ENCODE data around the gene NPHP4. TPM values are rescaled to one million over a fixed set of nuclear protein-coding genes. Genes with fewer than 3 reads are reported as not detected.

The NPHP4 gene
- total and polyA plus RNA-seq, 10 of the 15 experiments (the other 5 are each of a cell fraction or from before 2014, with no cell fraction given) = 0.16 to 10.5 (median 3.1) TPM

DNA sequence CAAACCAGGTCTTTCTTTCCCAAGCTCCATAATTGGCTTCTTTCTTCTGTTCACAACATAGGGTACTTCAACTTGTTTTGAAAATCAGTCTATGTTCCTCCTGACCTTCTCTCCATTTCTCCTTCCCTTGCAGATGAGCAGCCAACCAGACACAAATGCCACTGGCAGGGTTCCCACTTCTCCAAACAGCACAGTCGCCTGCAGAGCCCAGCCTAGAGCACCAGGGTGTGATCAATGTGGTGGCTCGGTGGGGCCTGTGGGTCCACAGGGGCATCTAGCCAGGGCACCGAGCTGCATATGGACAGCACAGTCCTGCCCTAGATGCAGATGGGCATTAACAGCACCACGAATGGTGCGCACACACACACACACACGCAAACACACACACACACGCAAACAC, 112.8 kb downstream of the NPHP4 start:
- Histone ChIP-seq H3K4me1 (ENCODE audit: control insufficient read depth, insufficient read depth, low read length) (no peaks in the 10 kb centered on the region), H3K4me3 (no peak overlapping the region), H3K36me3 (ENCODE audit: control insufficient read depth in 2 of 2, insufficient read depth in 2 of 2, low read length in 1 of 2) (peaks cover 0 to 6% of the 10 kb centered on the region in 2 experiments; a peak in 2 of 4 replicates), H2AFZ (ENCODE audit: control insufficient read depth, low read depth, low read length) (no peak overlapping the region), H3K9me3 (replicated peaks; ENCODE audit: control insufficient read depth, insufficient read depth, low read length) (no peaks in the 10 kb centered on the region; the same call in 2 of the 3 replicates), H3K27ac (ENCODE audit: control insufficient read depth, insufficient read depth) (no peak overlapping the region), H3K9ac (ENCODE audit: control insufficient read depth, insufficient read depth, low read length) (no peak overlapping the region), H4K20me1 (ENCODE audit: control insufficient read depth, insufficient read depth) (no peaks in the 10 kb centered on the region), H3K27me3 (replicated peaks in 1 of 2; ENCODE audit: control insufficient read depth in 2 of 2, insufficient read depth in 2 of 2, low read length in 1 of 2) (no peaks in the 10 kb centered on the region), H3K79me2 (ENCODE audit: control insufficient read depth, insufficient read depth, low read length) (no peaks in the 10 kb centered on the region), H3K4me2 (ENCODE audit: control insufficient read depth, insufficient read depth) (no peak overlapping the region)
- no peak for TF ChIP-seq MTA3 (IDR thresholded peaks at IDR 0.05; ENCODE audit: borderline replicate concordance, low read length)
- TF ChIP-seq, protein P1, sequence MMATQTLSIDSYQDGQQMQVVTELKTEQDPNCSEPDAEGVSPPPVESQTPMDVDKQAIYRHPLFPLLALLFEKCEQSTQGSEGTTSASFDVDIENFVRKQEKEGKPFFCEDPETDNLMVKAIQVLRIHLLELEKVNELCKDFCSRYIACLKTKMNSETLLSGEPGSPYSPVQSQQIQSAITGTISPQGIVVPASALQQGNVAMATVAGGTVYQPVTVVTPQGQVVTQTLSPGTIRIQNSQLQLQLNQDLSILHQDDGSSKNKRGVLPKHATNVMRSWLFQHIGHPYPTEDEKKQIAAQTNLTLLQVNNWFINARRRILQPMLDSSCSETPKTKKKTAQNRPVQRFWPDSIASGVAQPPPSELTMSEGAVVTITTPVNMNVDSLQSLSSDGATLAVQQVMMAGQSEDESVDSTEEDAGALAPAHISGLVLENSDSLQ (IDR thresholded peaks at IDR 0.05) = no peak
- ChIA-PET CTCF (no interaction called here), POLR2A (interaction anchor here (0.6 kb wide), 1 partner anchor 324 kb away, joined by 3 read pairs; no protein-coding TSS in a partner anchor), RAD21 (ENCODE audit: unreplicated experiment) (no interaction called here), SMC1A (ENCODE audit: uncharacterized antibody, unreplicated experiment) (no interaction called here)
- DNase-seq (ENCODE audit: low read depth, low spot score) = no peak
- intact Hi-C loops (cut with micrococcal nuclease; ENCODE audit: unreplicated experiment) = no loop called here
- 81% methylated on average over 7 of the region's 7 CpGs for WGBS (ENCODE audit: insufficient coverage, insufficient replicate concordance, low lambda C conversion rate, missing lambda C conversion rate)
- ATAC-seq = no peak
- in situ Hi-C loops (cut with MboI) = no loop called here
- FAIRE-seq = no peak
- no TSS peak for BruUV-seq (replicated peaks)

DNA sequence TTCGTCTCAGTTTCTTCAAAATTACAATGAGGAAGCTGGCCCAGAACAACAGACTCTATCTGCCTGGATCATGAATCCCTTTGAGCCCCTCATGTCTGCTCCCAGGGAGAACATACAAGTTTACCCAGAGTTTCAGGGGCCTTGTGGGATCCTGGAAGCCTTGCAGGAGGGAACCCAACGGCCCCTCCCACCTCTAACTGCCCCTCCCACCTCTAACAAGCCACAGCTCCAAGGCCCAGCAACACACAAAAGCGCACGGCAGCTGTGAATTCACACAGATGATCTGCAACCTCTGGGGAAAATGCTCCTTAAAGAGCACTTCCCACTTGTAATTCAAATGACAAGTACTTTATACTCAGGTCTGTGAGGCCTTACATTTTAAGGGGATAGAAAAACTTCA, 113.3 kb downstream of the NPHP4 start:
- no TSS peak for BruUV-seq (replicated peaks)
- TF ChIP-seq ATF7 (IDR thresholded peaks at IDR 0.05; ENCODE audit: low read depth) (no peak), JUND (IDR thresholded peaks at IDR 0.05; ENCODE audit: low read depth, low read length) (no peak), HDAC6 (IDR thresholded peaks at IDR 0.05; ENCODE audit: unreplicated experiment) (no peak), POLR2AphosphoS2 (IDR thresholded peaks at IDR 0.05; ENCODE audit: low read depth, low read length) (no peak), YY1 (IDR thresholded peaks at IDR 0.05; ENCODE audit: low read depth, low read length) (no peak), RBBP5 (conservative IDR thresholded peaks at IDR 0.05) (no peak), ZNF207 (IDR thresholded peaks at IDR 0.05; ENCODE audit: borderline replicate concordance) (no peak), GATAD2B (conservative IDR thresholded peaks at IDR 0.05; ENCODE audit: low read depth) (no peak), NBN (IDR thresholded peaks at IDR 0.05) (no peak)
- TF ChIP-seq, protein P2, sequence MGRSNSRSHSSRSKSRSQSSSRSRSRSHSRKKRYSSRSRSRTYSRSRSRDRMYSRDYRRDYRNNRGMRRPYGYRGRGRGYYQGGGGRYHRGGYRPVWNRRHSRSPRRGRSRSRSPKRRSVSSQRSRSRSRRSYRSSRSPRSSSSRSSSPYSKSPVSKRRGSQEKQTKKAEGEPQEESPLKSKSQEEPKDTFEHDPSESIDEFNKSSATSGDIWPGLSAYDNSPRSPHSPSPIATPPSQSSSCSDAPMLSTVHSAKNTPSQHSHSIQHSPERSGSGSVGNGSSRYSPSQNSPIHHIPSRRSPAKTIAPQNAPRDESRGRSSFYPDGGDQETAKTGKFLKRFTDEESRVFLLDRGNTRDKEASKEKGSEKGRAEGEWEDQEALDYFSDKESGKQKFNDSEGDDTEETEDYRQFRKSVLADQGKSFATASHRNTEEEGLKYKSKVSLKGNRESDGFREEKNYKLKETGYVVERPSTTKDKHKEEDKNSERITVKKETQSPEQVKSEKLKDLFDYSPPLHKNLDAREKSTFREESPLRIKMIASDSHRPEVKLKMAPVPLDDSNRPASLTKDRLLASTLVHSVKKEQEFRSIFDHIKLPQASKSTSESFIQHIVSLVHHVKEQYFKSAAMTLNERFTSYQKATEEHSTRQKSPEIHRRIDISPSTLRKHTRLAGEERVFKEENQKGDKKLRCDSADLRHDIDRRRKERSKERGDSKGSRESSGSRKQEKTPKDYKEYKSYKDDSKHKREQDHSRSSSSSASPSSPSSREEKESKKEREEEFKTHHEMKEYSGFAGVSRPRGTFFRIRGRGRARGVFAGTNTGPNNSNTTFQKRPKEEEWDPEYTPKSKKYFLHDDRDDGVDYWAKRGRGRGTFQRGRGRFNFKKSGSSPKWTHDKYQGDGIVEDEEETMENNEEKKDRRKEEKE (IDR thresholded peaks at IDR 0.05) = no peak
- TF ChIP-seq, protein P3, sequence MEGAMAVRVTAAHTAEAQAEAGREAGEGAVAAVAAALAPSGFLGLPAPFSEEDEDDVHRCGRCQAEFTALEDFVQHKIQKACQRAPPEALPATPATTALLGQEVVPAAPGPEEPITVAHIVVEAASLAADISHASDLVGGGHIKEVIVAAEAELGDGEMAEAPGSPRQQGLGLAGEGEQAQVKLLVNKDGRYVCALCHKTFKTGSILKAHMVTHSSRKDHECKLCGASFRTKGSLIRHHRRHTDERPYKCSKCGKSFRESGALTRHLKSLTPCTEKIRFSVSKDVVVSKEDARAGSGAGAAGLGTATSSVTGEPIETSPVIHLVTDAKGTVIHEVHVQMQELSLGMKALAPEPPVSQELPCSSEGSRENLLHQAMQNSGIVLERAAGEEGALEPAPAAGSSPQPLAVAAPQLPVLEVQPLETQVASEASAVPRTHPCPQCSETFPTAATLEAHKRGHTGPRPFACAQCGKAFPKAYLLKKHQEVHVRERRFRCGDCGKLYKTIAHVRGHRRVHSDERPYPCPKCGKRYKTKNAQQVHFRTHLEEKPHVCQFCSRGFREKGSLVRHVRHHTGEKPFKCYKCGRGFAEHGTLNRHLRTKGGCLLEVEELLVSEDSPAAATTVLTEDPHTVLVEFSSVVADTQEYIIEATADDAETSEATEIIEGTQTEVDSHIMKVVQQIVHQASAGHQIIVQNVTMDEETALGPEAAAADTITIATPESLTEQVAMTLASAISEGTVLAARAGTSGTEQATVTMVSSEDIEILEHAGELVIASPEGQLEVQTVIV (IDR thresholded peaks at IDR 0.05; ENCODE audit: borderline replicate concordance, partially characterized antibody) = no peak

More for the DNA sequence above, 113.3 kb downstream of the NPHP4 start:
- in situ Hi-C loops (cut with MboI) = no loop called here
- no peak overlapping the region for H2AFZ ChIP-seq (ENCODE audit: control insufficient read depth, low read depth, low read length)
- CTCF ChIA-PET = no interaction called here
- no peak for FAIRE-seq
- no peak overlapping the region for H3K4me3 ChIP-seq
- RAD21 ChIA-PET (ENCODE audit: unreplicated experiment) = no interaction called here
- no peak overlapping the region for H3K27ac ChIP-seq (ENCODE audit: control insufficient read depth, insufficient read depth)
- H3K79me2 ChIP-seq (ENCODE audit: control insufficient read depth, insufficient read depth, low read length) = no peaks in the 10 kb centered on the region
- POLR2A ChIA-PET = interaction anchor here (0.6 kb wide), 1 partner anchor 325 kb away, joined by 3 read pairs; no protein-coding TSS in a partner anchor
- H3K9ac ChIP-seq (ENCODE audit: control insufficient read depth, insufficient read depth, low read length) = no peak overlapping the region
- no peaks in the 10 kb centered on the region for H3K4me1 ChIP-seq (ENCODE audit: control insufficient read depth, insufficient read depth, low read length)
- H3K4me2 ChIP-seq (ENCODE audit: control insufficient read depth, insufficient read depth) = no peak overlapping the region
- H4K20me1 ChIP-seq (ENCODE audit: control insufficient read depth, insufficient read depth) = no peaks in the 10 kb centered on the region
- no peaks in the 10 kb centered on the region; the same call in 2 of the 3 replicates for H3K9me3 ChIP-seq (replicated peaks; ENCODE audit: control insufficient read depth, insufficient read depth, low read length)
- peaks cover 0 to 6% of the 10 kb centered on the region in 2 experiments; a peak in 2 of 4 replicates for H3K36me3 ChIP-seq (ENCODE audit: control insufficient read depth in 2 of 2, insufficient read depth in 2 of 2, low read length in 1 of 2)
- SMC1A ChIA-PET (ENCODE audit: uncharacterized antibody, unreplicated experiment) = no interaction called here
- intact Hi-C loops (cut with micrococcal nuclease; ENCODE audit: unreplicated experiment) = no loop called here
- no peak for DNase-seq (ENCODE audit: low read depth, low spot score)
- 79% methylated on average over 4 of the region's 4 CpGs for WGBS (ENCODE audit: insufficient coverage, insufficient replicate concordance, low lambda C conversion rate, missing lambda C conversion rate)
- no peak for ATAC-seq
- H3K27me3 ChIP-seq (replicated peaks in 1 of 2; ENCODE audit: control insufficient read depth in 2 of 2, insufficient read depth in 2 of 2, low read length in 1 of 2) = no peaks in the 10 kb centered on the region

Measured in GM12878 (cell line).